ENCODE results near the gene SDE2.
A peak's percentile ranks its signal among the peaks of the same experiment; 100 is the strongest.

Gene SDE2

GRCh38 chr1:225999227-225999911 is at the start of gene SDE2:
Gene SDE2 (minus strand): TSS chr1:225999343. CDS start chr1:225999312, 31 bp downstream.
- DNase-seq: peak; percentile 98 to 100 (median 100)
- intact Hi-C loops (cut with DNase I): loop anchor here (2.0 kb wide), 1 partner anchor 65 kb away; no protein-coding TSS in a partner anchor

GRCh38 chr1:226048886-226049285 is 49.7 kb upstream of the SDE2 start:
- intact Hi-C loops (cut with DNase I): no loop called here
- no peak for DNase-seq

GRCh38 chr1:226047495-226047894 is 48.4 kb upstream of the SDE2 start:
- no peak for DNase-seq
- intact Hi-C loops (cut with DNase I): no loop called here

- no peak for DNase-seq
Measured at GRCh38 chr1:226046240-226046639, 47.1 kb upstream of the SDE2 start.

GRCh38 chr1:226044514-226045101 is 45.5 kb upstream of the SDE2 start:
- intact Hi-C loops (cut with DNase I): no loop called here
- DNase-seq: no peak

More at GRCh38 chr1:226046240-226046639, 47.1 kb upstream of the SDE2 start:
- intact Hi-C loops (cut with DNase I): no loop called here

GRCh38 chr1:226041419-226041818 is 42.3 kb upstream of the SDE2 start:
- intact Hi-C loops (cut with DNase I): no loop called here
- DNase-seq: no peak

GRCh38 chr1:226038661-226039060 is 39.5 kb upstream of the SDE2 start:
- intact Hi-C loops (cut with DNase I): no loop called here
- no peak for DNase-seq

GRCh38 chr1:226035915-226036314 is 36.8 kb upstream of the SDE2 start:
- intact Hi-C loops (cut with DNase I): no loop called here
- DNase-seq: no peak

GRCh38 chr1:226034482-226034881 is 35.3 kb upstream of the SDE2 start:
- intact Hi-C loops (cut with DNase I): no loop called here
- peak; percentile 33 to 93 (median 53) for DNase-seq

- DNase-seq: no peak
Measured at GRCh38 chr1:226033991-226034390, 34.8 kb upstream of the SDE2 start.

GRCh38 chr1:226033582-226033981 is 34.4 kb upstream of the SDE2 start:
- intact Hi-C loops (cut with DNase I): no loop called here
- DNase-seq: no peak

More at GRCh38 chr1:226033991-226034390, 34.8 kb upstream of the SDE2 start:
- intact Hi-C loops (cut with DNase I): no loop called here

GRCh38 chr1:226029568-226030225 is 30.6 kb upstream of the SDE2 start:
- DNase-seq: no peak
- intact Hi-C loops (cut with DNase I): no loop called here

- intact Hi-C loops (cut with DNase I): no loop called here
- DNase-seq: no peak
Measured at GRCh38 chr1:226029093-226029496, 30.0 kb upstream of the SDE2 start.

GRCh38 chr1:226027538-226028217 is 28.5 kb upstream of the SDE2 start:
- intact Hi-C loops (cut with DNase I): no loop called here
- DNase-seq: no peak

GRCh38 chr1:226026833-226027232 is 27.7 kb upstream of the SDE2 start:
- intact Hi-C loops (cut with DNase I): no loop called here
- no peak for DNase-seq

GRCh38 chr1:226023735-226024134 is 24.6 kb upstream of the SDE2 start:
- intact Hi-C loops (cut with DNase I): no loop called here

GRCh38 chr1:226021801-226022200 is 22.7 kb upstream of the SDE2 start:
- intact Hi-C loops (cut with DNase I): no loop called here
- no peak for DNase-seq

More at GRCh38 chr1:226023735-226024134, 24.6 kb upstream of the SDE2 start:
- DNase-seq: no peak

GRCh38 chr1:226021401-226021800 is 22.3 kb upstream of the SDE2 start:
- intact Hi-C loops (cut with DNase I): no loop called here
- DNase-seq: no peak

GRCh38 chr1:226019572-226019971 is 20.4 kb upstream of the SDE2 start:
- DNase-seq: no peak

GRCh38 chr1:226017070-226017469 is 17.9 kb upstream of the SDE2 start:
- no peak for DNase-seq
- intact Hi-C loops (cut with DNase I): no loop called here

More at GRCh38 chr1:226019572-226019971, 20.4 kb upstream of the SDE2 start:
- intact Hi-C loops (cut with DNase I): no loop called here

GRCh38 chr1:226009650-226010044 is 10.5 kb upstream of the SDE2 start:
- no peak for DNase-seq
- intact Hi-C loops (cut with DNase I): no loop called here

Measured in posterior cingulate gyrus (tissue), 11 donors.